Suprapubic skin (tissue), 4 donors: Measurements from ENCODE around the gene HOXB8. TPM values are rescaled to one million over a fixed set of nuclear protein-coding genes. Genes with fewer than 3 reads are reported as not detected.
A peak's percentile ranks its signal among the peaks of the same experiment; 100 is the strongest.

Source experiments
- DNase-seq, 2 donors: peaks; one replicate each; pipeline ENCODE4 v3.0.0-alpha.2; 2019; ENCODE audit warnings: low spot score in 2 of 2
- H3K27ac ChIP-seq: fragments of 200-600 bp; sonication (generic); one replicate; pipeline ENCODE4 v1.5.1; 2019
- H3K27me3 ChIP-seq: fragments of 200-600 bp; sonication (generic); one replicate; pipeline ENCODE4 v1.5.1; 2019
- H3K36me3 ChIP-seq: fragments of 200-600 bp; sonication (generic); one replicate; pipeline ENCODE4 v1.5.1; 2019
- H3K4me1 ChIP-seq: fragments of 200-600 bp; sonication (generic); one replicate; pipeline ENCODE4 v1.5.1; 2019
- H3K4me3 ChIP-seq: fragments of 200-600 bp; sonication (generic); one replicate; pipeline ENCODE4 v1.5.1; 2019; ENCODE audit warnings: mild to moderate bottlenecking
- H3K9me3 ChIP-seq: fragments of 200-600 bp; sonication (generic); one replicate; pipeline ENCODE4 v1.5.1; 2019
- EP300 ChIP-seq: sonication (generic); formaldehyde crosslinking; IDR thresholded peaks from one replicate; pipeline ENCODE4 v1.6.1; 2017; ENCODE audit warnings: antibody characterized with exemption
- POLR2A ChIP-seq, 2 donors: fragments of 450-650 bp; IDR thresholded peaks; one replicate each; pipeline ENCODE4 v1.6.1; 2017; ENCODE audit warnings: antibody characterized with exemption in 2 of 2, mild to moderate bottlenecking in 2 of 2, moderate library complexity in 2 of 2
- POLR2AphosphoS5 ChIP-seq, 3 donors: sonication (generic); formaldehyde crosslinking; IDR thresholded peaks; one replicate each; pipeline ENCODE4 v1.6.1; 2017; ENCODE audit warnings: antibody characterized with exemption in 3 of 3
- WGBS: methylation state at CpG from one replicate; pipeline ENCODE4 v1.1.5; 2018; 5-methylcytosine and 5-hydroxymethylcytosine counted together
- total RNA-seq, 4 donors: library from RNA; depleted of rRNA; stranded (reverse); fragments of >200 nt; gene quantifications; one replicate each; pipeline ENCODE4 v1.1.0, GENCODE V29; 2016
- TF ChIP-seq, protein P1 (sequence below), 2 donors: fragments of 200-600 bp in 1 of 2; fragments of 450-650 bp in 1 of 2; sonication (generic) in 1 of 2; IDR thresholded peaks; one replicate each; pipeline ENCODE4 v1.5.1; 2016 to 2019; ENCODE audit warnings: antibody characterized with exemption in 2 of 2, mild to moderate bottlenecking in 1 of 2, moderate library complexity in 1 of 2

The HOXB8 gene
- total RNA-seq, 4 donors from 2014 or later = not detected

DNA sequence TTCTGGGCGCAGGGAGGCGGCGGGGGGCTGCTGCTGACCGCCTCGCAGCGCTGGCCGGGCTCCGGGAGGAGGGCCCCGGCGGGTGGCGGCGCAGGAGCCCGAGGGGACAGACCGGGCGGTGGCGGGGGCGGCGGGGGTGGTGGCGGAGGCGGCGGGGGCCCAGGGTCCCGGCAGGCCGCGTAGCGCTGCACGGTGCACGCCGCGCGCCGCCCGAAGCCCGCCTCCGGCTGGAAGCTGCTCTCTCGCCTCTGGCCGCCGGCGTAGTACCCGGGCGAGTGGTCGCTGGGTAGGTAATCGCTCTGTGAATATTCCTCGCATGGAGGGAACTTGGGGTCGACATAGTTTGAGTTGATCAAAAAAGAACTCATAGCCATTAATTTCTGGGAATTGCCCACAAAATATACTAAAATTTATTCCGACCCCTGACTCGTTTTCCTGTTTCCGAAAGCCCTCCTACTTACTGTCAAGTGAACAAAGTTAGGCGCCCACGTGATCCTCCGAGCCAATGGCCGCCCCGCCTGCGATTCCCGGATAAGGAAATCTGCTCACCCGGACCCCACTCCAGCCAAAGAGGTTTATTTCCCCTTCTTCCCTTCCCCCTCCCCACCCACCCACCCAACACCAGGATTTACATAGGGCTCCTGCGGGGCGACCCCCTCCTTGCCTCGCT lies 37.0 kb downstream of the HOXB8 start, which contains the start of gene HOXB4:
Gene HOXB4 (minus strand): TSS at position 405 of the 670 bp plus-strand sequence. CDS start 31 bp downstream, at position 374.
- peaks cover 6% of the 10 kb centered on the region for H3K27me3 ChIP-seq
- no peak for TF ChIP-seq EP300
- TF ChIP-seq POLR2A (IDR thresholded peaks at IDR 0.05) = no peak
- TF ChIP-seq POLR2AphosphoS5 (IDR thresholded peaks at IDR 0.05) = no peak
- TF ChIP-seq, protein P1, sequence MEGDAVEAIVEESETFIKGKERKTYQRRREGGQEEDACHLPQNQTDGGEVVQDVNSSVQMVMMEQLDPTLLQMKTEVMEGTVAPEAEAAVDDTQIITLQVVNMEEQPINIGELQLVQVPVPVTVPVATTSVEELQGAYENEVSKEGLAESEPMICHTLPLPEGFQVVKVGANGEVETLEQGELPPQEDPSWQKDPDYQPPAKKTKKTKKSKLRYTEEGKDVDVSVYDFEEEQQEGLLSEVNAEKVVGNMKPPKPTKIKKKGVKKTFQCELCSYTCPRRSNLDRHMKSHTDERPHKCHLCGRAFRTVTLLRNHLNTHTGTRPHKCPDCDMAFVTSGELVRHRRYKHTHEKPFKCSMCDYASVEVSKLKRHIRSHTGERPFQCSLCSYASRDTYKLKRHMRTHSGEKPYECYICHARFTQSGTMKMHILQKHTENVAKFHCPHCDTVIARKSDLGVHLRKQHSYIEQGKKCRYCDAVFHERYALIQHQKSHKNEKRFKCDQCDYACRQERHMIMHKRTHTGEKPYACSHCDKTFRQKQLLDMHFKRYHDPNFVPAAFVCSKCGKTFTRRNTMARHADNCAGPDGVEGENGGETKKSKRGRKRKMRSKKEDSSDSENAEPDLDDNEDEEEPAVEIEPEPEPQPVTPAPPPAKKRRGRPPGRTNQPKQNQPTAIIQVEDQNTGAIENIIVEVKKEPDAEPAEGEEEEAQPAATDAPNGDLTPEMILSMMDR (IDR thresholded peaks at IDR 0.05) = no peak
- under 1% methylated on average over 23 of the region's 58 CpGs for WGBS
- H3K27ac ChIP-seq = peak within 1 kb of the TSS; percentile 85
- H3K9me3 ChIP-seq = no peaks in the 10 kb centered on the region
- peak within 1 kb of the TSS; percentile 69 for H3K4me3 ChIP-seq
- peaks cover 79% of the 10 kb centered on the region for H3K4me1 ChIP-seq
- DNase-seq = peak; percentile 93 to 95
- no peaks in the 10 kb centered on the region for H3K36me3 ChIP-seq

DNA sequence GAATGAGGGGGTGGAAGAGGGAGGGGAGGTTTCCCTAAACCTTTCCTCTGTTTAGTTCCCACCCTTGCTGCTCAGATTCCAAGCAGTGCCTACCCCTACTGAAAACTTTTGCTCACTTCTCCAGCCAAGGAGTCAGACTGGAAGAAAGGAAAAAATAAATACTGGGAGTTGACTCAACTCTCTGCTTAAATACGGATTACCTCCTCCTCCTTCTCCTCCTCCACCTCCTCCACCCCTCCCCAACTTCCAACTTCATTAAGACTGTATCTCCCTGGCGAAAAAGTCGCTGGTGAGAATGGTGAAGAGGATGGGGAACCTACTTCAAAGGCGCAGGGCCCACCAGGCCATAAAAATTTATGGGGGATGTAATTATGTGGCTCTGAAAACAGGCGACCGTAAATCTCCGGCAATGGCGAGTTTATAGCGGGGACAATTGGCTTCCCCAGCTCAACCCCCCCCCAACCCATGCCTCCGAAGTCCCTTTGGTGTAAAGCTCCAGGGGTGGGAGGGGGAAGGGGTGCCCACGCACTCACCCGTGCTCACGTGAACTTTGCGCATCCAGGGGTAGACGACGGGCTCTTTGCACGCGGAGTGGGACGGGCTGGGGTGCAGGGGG lies 37.7 kb downstream of the HOXB8 start:
- H3K27ac ChIP-seq = peak overlapping the region; percentile 85
- peaks cover 79% of the 10 kb centered on the region for H3K4me1 ChIP-seq
- no peaks in the 10 kb centered on the region for H3K9me3 ChIP-seq
- no peaks in the 10 kb centered on the region for H3K36me3 ChIP-seq
- TF ChIP-seq EP300 = no peak
- no peak for TF ChIP-seq POLR2A (IDR thresholded peaks at IDR 0.05)
- TF ChIP-seq, protein P1 (IDR thresholded peaks at IDR 0.05) = no peak
- no peak for TF ChIP-seq POLR2AphosphoS5 (IDR thresholded peaks at IDR 0.05)
- peak overlapping the region; percentile 69 for H3K4me3 ChIP-seq
- DNase-seq = no peak
- H3K27me3 ChIP-seq = peaks cover 6% of the 10 kb centered on the region
- WGBS = 5% methylated on average over 10 of the region's 19 CpGs

DNA sequence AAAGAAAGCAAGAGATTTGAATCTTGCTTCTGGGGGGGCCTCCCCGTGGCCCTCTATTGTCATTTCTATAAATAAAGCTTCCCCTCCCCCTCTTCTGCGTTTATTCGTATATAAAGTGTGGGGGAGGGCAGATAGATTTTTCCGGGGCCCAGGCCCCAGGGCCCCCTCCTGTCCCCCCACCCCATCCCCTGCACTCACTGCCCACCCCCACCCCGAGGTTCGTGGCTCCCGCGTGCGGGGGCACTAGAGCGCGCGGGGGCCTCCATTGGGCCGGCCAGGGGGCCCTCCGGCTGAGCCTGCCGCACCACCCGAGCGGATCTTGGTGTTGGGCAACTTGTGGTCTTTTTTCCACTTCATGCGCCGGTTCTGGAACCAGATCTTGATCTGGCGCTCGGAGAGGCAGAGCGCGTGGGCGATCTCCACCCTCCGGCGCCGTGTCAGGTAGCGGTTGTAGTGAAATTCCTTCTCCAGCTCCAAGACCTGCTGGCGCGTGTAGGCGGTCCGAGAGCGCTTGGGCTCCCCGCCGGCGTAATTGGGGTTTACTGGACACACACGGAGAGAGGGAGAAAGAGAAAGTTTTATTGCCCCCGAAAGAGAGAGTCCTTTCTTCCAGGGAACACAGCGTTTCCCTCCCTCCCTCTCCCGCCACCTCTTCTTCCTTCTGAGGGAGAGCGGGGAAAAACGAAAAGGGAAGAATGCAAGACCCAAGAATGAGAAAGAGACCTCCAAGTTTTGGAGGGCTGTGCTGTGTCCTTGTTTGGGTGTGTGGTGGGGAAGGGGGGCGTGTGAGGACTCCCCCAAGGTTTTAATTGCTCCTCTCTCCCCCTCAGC lies 38.4 kb downstream of the HOXB8 start:
- 5% methylated on average over 32 of the region's 43 CpGs for WGBS
- H3K36me3 ChIP-seq = no peaks in the 10 kb centered on the region
- no peak for DNase-seq
- H3K27me3 ChIP-seq = peaks cover 4% of the 10 kb centered on the region
- peak overlapping the region; percentile 69 for H3K4me3 ChIP-seq
- H3K27ac ChIP-seq = peak overlapping the region; percentile 85
- H3K9me3 ChIP-seq = no peaks in the 10 kb centered on the region
- H3K4me1 ChIP-seq = peaks cover 79% of the 10 kb centered on the region
- TF ChIP-seq POLR2A (IDR thresholded peaks at IDR 0.05) = no peak
- peak in 1 of 3 donors; percentile 52 for TF ChIP-seq POLR2AphosphoS5 (IDR thresholded peaks at IDR 0.05)

DNA sequence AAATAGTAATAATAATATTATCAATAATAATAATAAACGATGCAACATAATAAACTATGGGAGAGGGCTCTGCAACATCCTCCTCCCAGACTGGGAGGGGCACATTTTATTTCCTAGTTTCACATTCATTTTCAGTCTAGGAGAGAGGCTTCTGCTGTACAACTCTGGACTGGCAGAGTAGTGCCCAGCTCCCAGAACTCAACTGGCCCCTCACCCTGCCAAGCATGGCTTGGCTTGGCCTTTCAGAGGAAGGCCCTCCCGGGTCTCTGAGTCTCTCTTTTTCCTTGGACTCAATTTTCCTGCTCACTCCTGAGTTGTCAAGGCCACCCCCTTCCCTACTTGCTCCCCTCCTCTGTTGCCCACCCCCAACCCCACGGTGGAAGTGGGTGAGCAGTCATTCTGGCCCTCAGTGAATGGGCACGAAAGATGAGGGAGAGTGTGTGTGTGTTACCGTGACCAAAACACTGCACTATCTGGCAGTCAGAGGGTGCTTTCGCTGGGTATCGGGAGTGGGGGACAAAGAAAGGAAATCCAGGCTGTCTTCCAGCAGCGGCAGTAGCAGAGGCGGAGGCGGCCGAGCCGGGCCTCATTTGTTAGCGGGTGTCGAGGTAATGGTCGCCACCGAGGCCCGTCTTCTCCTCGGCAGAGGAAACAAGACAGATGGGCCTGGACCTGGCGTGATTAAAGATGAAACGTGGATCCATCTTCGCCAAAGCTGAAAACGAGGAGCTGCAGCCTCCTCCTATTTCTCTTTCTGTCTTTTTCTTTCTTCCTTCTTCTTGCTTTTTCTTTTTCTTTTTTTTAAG lies 39.2 kb downstream of the HOXB8 start:
- H3K4me1 ChIP-seq = peaks cover 74% of the 10 kb centered on the region
- H3K4me3 ChIP-seq = peak overlapping the region; percentile 69
- H3K27ac ChIP-seq = peak overlapping the region; percentile 85
- H3K9me3 ChIP-seq = no peaks in the 10 kb centered on the region
- no peaks in the 10 kb centered on the region for H3K36me3 ChIP-seq
- no peak for DNase-seq
- no peak for TF ChIP-seq POLR2A (IDR thresholded peaks at IDR 0.05)
- no peak for TF ChIP-seq POLR2AphosphoS5 (IDR thresholded peaks at IDR 0.05)
- TF ChIP-seq, protein P1 (IDR thresholded peaks at IDR 0.05) = no peak
- peaks cover 4% of the 10 kb centered on the region for H3K27me3 ChIP-seq
- WGBS = 40% methylated on average over 20 of the region's 22 CpGs

DNA sequence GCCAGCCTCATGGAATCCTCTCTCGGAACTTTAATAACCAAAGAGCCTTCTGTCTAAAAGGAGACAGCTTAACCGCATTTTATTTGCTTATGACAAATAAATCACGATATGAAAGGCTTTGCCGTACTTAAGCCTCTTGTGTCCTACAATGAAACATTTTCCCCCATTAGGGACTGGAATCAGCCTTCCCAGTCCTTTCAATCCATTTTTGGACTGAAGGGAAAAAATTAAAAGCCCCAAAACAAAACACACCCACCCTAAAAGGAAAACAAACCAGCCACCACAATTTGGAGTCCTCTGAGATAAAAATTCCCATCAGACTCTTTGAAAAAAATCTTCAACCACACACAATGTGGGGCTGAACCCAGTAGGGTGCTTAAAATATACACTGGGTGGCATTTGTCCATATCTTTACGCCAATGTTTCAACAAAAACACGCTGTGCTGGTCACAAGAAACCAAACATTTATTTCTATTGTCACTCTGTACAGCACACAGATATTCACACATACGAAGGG lies 40.0 kb downstream of the HOXB8 start:
- 63% methylated on average over 7 of the region's 7 CpGs for WGBS
- peak overlapping the region; percentile 8 for H3K4me3 ChIP-seq
- H3K9me3 ChIP-seq = no peaks in the 10 kb centered on the region
- peak overlapping the region; percentile 85 for H3K27ac ChIP-seq
- peaks cover 76% of the 10 kb centered on the region for H3K4me1 ChIP-seq
- DNase-seq = no peak
- no peaks in the 10 kb centered on the region for H3K36me3 ChIP-seq
- TF ChIP-seq EP300 (no peak), POLR2AphosphoS5 (IDR thresholded peaks at IDR 0.05) (no peak), POLR2A (IDR thresholded peaks at IDR 0.05) (no peak)
- TF ChIP-seq, protein P1 (IDR thresholded peaks at IDR 0.05) = no peak
- H3K27me3 ChIP-seq = no peaks in the 10 kb centered on the region
